Activated CD4-positive, alpha-beta T cell treated with anti-CD3 and anti-CD28 coated beads, Interleukin-2, amount 50 U/mL, for 48 hours (primary cell): Measurements from ENCODE around the gene CPLANE2.
"Not testable (repeated sequence)": the region's sequence is repeated elsewhere in the genome, so short reads cannot be mapped to it uniquely, and the experiment has no call there.

ENCODE experiments used
- DNase-seq, 2 experiments: peaks; one replicate each; pipeline ENCODE4 v3.0.0-alpha.2; 2020

The CPLANE2 gene

GRCh38 chr1:16208270-16208987, 28.6 kb downstream of the CPLANE2 start:
- DNase-seq: no peak

- DNase-seq: peak in 1 of 2 experiments; percentile 18
These were observed 29.4 kb downstream of the CPLANE2 start for GRCh38 chr1:16207318-16208269.

- DNase-seq: peak; percentile 96 to 97
These were observed 30.3 kb downstream of the CPLANE2 start for GRCh38 chr1:16206547-16207317.

- no peak for DNase-seq
These were observed 31.0 kb downstream of the CPLANE2 start for GRCh38 chr1:16205891-16206546.

- no peak for DNase-seq
These were observed 31.7 kb downstream of the CPLANE2 start for GRCh38 chr1:16205334-16205671.

GRCh38 chr1:16204634-16205333, 32.2 kb downstream of the CPLANE2 start:
- peak; percentile 47 to 53 for DNase-seq

GRCh38 chr1:16204216-16204615, 32.8 kb downstream of the CPLANE2 start:
- DNase-seq: no peak

GRCh38 chr1:16203550-16203949, 33.4 kb downstream of the CPLANE2 start:
- DNase-seq: no peak

- DNase-seq: no peak
These were observed 34.4 kb downstream of the CPLANE2 start for GRCh38 chr1:16202281-16203210.

- DNase-seq: no peak
These were observed 37.3 kb downstream of the CPLANE2 start for GRCh38 chr1:16199700-16200099.

GRCh38 chr1:16199157-16199501, 37.9 kb downstream of the CPLANE2 start:
- no peak for DNase-seq

GRCh38 chr1:16198444-16199156, 38.4 kb downstream of the CPLANE2 start:
- DNase-seq: no peak

- no peak for DNase-seq
These were observed 40.1 kb downstream of the CPLANE2 start for GRCh38 chr1:16196874-16197273.

- DNase-seq: not testable (repeated sequence)
These were observed 40.8 kb downstream of the CPLANE2 start for GRCh38 chr1:16196139-16196538.

GRCh38 chr1:16195518-16195905, 41.5 kb downstream of the CPLANE2 start:
- no peak for DNase-seq

- no peak for DNase-seq
These were observed 45.0 kb downstream of the CPLANE2 start for GRCh38 chr1:16191916-16192546.

GRCh38 chr1:16191309-16191708, 45.7 kb downstream of the CPLANE2 start:
- DNase-seq: no peak

GRCh38 chr1:16189921-16190621, 46.9 kb downstream of the CPLANE2 start:
- DNase-seq: no peak

GRCh38 chr1:16189003-16189402, 48.0 kb downstream of the CPLANE2 start:
- DNase-seq: no peak
